ENCODE measurements around the gene POC5.
"Not testable (repeated sequence)": the region's sequence is repeated elsewhere in the genome, so short reads cannot be mapped to it uniquely, and the experiment has no call there.

The POC5 gene

GRCh38 chr5:75717082-75717922, at the start of gene POC5:
POC5 (minus strand) TSS chr5:75717437; CDS start chr5:75712937, 4,500 bp downstream.
- DNase-seq (ENCODE audit: low spot score): peak; percentile 94

DNA sequence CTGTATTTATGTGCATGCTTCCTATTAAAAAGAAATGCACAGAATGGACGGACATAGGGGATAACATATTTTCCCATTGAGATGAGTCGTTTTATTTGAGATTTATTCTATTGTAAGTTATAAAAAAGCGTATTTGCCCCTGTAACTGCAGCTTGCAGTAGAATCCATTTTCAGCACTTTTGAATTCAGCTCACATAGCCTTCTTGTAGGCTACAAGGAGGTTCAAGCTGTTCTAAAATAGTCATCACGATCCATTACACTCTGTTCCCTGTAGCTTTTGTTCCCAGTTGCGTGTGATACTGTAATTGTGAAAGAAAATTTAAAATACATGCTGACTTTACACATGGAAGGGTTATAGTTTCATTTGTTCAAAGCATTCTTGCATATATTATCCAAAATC, 40.9 kb upstream of the POC5 start:
- DNase-seq (ENCODE audit: low spot score): no peak

DNA sequence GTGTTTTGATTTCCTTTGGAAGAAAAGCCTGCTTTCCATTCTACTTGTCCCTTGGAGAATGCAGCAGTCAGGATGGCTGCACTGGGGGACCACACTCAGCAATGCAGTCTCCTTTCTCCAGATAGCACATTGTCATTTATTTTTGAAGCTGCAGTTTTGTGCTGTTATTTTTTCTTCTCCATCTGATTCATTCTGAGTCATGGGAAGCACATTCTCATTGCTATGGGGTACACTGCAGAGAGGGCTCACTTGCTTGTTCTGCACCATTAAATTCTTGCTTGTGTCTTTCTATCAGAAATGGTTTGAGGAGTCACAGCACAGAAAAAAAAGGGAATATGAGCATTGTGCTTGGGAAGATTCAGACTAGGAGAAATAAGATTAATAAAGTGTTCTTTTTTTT, 39.7 kb upstream of the POC5 start:
- no peak for DNase-seq (ENCODE audit: low spot score)

GRCh38 chr5:75756211-75756610, 39.0 kb upstream of the POC5 start:
- no peak for DNase-seq (ENCODE audit: low spot score)

DNA sequence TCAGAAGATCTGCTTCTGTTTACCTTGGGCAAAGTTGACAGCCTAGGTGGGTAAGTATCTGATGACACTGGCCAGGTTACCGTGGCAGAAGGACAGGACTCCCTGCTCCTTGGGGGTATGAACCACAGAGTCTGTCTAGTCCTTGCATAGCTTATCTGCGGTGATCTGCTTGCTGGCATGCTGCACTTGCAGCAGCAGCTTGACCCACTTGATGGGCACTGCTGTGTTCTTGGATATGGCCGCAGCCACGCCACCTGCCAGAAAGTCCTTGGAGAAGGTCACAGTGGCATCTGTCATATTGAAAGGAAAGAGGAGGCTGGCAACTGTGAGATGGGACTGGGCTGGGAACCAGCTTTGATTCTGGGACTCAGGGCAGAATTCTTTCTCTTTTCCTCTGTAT, 35.9 kb upstream of the POC5 start:
- DNase-seq (ENCODE audit: low spot score): no peak

- no peak for DNase-seq (ENCODE audit: low spot score)
Observed at GRCh38 chr5:75744355-75744754, 27.1 kb upstream of the POC5 start.

DNA sequence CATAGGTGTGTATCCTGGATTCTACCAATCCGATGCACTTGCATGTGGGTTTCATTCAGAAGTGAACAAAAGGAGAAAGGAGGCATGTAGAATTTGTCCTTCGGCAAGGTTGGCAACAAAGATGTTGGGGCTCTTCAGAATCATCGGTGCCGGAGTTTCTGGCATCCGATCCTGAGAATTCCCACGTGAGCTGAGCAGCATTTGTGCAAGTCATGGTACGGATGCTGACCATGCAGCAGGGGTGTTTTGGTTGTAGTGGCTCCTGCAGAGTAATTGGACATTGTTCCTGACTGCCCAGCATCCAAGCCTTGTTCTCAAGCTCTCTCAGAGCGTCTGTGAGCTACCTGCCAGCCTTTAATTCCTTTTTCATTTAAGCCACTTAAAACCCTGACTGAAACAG, 19.0 kb upstream of the POC5 start:
- DNase-seq (ENCODE audit: low spot score): no peak

DNA sequence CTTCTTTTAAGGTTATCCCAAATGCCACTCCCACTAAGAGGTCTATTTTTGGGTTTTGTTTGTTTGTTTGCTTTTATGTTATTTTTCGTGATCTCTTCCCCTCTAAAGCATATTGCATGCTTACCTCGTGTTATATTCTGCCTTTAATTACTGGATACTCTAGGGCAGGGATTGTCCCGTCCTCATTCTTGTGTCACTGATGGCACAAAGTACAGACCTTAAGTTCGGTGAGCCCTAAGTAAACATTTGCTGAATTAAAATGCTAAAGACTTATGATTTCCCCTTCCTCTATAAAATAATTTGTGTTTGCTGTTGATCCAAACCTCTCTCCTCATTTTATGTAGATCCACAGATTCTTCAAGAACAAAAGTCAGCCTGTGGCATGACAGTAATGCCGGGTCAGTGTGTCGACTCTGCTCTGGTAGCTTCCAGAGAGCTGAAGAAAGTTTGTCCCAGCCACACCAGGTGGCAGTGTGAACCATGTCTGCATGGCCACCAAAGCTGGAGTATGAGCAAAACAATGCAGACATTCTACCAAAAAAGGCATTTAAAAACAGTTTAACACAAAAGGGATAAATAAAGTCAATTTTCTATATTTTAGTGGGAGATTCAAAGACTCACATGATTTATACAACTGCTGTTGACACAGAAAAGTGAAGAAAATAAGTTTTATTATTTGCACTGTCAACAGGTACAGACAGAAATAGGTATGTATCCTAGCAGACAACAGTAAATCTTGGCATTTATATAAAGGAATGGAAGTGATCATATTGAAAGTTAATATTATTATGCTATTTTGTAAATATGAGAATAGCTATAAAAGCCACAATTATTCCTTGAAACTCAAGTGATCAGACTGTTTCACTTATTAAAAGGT, 17.9 kb upstream of the POC5 start:
- DNase-seq (ENCODE audit: low spot score): peak; percentile 85

DNA sequence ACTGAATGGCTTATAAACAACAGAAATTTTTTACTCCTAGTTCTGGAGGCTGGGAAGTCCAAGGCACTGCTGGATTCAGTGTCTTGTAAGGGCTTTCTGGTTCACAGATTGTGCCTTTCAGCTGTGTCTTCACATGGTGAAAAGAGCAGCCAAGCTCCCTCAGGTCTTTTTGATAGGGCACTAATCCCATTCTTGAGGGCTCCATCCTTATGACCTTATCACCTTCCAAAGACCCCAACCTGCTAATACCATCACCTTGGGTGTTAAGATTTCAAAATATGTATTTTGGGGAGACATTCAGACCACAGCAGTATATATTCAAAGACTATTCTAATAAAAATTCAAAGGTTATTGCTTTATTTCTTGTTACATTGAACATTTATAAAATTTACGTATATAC, 16.5 kb upstream of the POC5 start:
- no peak for DNase-seq (ENCODE audit: low spot score)

GRCh38 chr5:75731515-75731914, 14.3 kb upstream of the POC5 start:
- DNase-seq (ENCODE audit: low spot score): not testable (repeated sequence)

- DNase-seq (ENCODE audit: low spot score): peak; percentile 72
Observed at GRCh38 chr5:75729321-75729720, 12.1 kb upstream of the POC5 start.

DNA sequence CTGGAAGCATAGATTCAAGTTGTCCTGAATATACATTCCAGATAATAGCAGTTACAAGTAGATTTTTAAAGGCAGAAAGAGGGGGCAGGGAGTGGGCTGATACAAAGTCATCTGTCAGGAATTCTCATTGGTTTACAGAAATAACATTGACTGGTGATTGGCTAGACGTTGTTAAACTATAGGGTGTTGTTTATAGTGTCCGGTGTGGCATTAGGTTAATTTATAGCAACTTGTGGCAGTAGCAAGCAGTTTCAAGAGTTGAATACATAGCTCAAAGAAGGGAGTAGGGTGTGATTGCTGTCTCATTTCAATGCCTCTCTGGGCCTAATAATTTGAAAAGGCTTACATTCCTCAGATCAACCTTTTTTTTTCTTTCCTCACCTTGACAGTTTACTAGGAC, 10.7 kb upstream of the POC5 start:
- no peak for DNase-seq (ENCODE audit: low spot score)

DNA sequence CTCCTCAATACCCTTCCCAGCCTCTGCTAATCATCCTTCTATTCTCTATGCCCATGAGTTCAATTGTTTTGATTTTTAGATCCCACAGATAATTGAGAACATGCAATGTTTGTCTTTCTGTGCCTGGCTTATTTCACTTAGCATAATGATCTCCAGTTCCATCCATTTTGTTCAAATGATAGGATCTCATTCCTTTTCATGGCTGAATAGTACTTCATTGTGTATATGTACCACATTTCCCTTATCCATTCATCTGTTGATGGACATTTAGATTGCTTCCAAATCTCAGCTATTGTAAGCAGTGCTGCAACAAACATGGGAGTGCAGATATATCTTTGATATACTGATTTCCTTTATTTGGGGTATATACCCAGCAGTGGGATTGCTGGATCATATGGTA, 9.0 kb upstream of the POC5 start:
- DNase-seq (ENCODE audit: low spot score): not testable (repeated sequence)

DNA sequence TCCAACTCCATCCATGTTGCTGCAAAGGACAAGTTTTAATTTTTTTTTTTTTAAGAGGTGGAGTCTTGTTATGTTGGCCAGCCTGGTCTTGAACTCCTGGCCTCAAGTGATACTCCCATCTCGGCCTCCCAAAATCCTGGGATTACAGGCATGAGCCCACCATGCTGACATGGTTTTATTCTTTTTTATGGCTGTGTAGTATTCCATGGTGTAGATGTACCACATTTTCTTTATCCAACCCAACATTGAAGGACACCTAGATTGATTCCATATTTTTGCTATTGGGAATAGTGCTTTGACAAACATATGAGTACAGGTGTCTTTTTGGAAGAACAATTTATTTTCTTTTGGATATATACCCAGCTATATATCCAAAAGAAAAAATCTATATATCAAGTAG, 6.1 kb upstream of the POC5 start:
- DNase-seq (ENCODE audit: low spot score): no peak

- no peak for DNase-seq (ENCODE audit: low spot score)
Observed at GRCh38 chr5:75721573-75721972, 4.3 kb upstream of the POC5 start.

DNA sequence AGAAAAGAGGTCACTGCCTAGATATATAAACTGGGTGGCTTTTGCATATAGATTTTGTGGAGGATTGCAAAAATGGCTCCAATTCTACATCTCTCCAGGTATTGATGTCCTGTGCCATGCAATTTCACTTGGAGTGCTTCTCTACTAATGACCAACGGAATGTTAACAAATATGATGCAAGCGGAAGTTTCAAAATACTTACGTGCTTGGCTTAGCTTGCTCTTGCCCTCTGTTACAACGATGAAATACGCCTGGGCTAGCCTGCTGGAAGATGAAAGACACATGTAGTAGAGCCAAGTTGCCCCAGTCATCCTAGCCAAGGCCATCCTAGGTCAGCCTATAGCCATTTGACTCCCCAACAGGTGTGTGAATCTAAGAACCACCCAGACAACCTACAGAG, 3.6 kb upstream of the POC5 start:
- DNase-seq (ENCODE audit: low spot score): no peak

GRCh38 chr5:75716715-75717081, 539 bp downstream of the POC5 start:
- DNase-seq (ENCODE audit: low spot score): no peak

- DNase-seq (ENCODE audit: low spot score): no peak
Observed at GRCh38 chr5:75712091-75712490, 5.1 kb downstream of the POC5 start.

DNA sequence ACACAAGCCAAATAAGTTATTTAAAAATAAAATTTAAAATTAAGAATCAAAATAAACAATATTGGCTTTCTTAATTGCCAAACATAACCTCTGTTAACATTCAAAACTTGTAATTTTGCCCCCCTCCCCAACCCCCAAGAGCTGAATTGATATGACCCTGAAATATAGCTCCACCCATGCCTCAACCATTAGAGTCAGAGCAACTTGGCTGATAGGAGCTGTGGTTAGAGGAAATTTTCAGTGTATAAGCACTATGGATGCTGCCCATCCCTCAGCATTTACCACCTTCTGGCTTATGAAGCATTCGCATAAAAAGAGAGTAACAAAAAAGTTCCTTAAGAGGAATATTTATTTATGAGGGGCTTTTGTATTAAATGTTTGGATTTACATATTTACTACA, 6.1 kb downstream of the POC5 start:
- no peak for DNase-seq (ENCODE audit: low spot score)

DNA sequence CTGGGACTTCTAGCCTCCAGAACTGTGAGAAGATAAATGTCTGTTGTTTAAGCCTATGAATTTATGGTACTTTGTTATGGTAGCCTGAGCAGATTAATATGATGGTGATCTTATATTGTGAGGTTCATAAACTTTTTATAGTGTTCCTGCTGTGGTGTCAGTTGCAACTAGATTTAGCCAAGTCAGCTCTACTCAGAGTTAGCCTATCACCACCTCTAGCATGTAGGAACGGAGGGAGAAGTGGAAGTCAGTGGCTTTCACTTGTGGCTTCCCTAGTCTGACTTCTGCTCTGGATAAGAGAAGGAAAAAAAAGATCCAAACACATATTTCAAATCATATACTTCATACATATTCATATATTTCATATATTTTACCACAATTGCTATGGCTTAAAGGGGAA, 6.6 kb downstream of the POC5 start:
- peak; percentile 48 for DNase-seq (ENCODE audit: low spot score)

DNA sequence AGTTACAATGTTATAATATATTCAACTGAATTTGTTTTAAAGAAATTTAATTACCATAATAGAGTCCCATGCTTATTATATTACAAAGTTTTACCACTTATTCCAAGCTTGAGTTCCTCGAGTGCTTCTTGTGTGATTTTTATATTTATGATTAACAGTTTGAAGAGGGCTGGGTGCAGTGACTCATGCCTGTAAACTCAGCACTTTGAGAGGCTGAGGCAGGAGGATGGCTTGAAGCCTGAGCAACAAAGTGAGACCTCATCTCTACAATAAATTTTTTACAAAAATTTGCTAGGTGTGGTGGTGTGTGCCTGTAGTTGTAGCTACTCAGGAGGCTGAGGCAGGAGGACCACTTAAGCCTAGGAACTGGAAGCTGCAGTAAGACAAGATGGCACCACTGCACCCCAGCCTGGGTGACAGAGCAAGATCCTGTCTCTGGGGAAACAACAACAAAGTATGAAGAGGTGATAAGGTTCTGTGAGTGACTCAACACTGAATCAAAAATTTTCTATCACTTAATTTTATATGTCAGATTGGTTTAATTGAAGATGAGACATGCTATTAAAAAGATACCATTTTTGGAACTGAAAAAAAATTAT, 9.2 kb downstream of the POC5 start:
- DNase-seq (ENCODE audit: low spot score): no peak

GRCh38 chr5:75706775-75707174, 10.5 kb downstream of the POC5 start:
- no peak for DNase-seq (ENCODE audit: low spot score)

DNA sequence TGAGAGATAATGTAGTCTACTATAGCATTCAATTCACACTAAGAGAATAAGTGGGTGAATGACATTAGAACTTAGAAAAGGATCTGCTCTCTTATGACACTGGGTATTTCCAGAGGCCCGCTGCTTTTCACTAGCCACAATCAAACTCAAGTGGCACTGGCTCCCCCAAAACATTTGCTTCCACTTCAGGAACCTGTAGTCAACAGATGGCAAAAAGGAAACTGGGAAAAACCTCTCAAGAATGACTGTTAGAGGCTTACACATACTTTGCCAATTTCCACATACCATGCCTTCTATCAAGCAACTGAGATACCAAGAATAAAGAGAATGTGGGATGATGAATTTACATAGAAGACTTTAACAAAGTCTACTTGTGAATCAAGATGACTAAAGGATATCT, 11.2 kb downstream of the POC5 start:
- no peak for DNase-seq (ENCODE audit: low spot score)
